K562 (cell line): ENCODE measurements around the gene MAP3K2. TPM values are rescaled to one million over a fixed set of nuclear protein-coding genes. Genes with fewer than 3 reads are reported as not detected.

ENCODE experiments used
- microRNA-seq: library from miRNA; unstranded; fragments of <30 nt; microRNA quantifications from one replicate; pipeline ENCODE4, GENCODE V29; 2018; ENCODE audit warnings: borderline microRNAs expressed
- polyA plus RNA-seq, 8 experiments: library from polyadenylated mRNA; depleted of rRNA in 4 of 8; stranded (reverse) in 5 of 8; unstranded in 3 of 8; fragments of >200 nt; fragmentation: Nextera tagmentation in 2 of 8; fragmentation: Illumina TruSeq in 1 of 8; extraction: Ambion mirVana in 2 of 8; extraction: Trizol in 1 of 8; gene quantifications; 2 replicates each; pipeline versions ENCODE4 v1.2.1 to v1.2.3, GENCODE V29; 2011 to 2014; ENCODE audit warnings: inconsistent platforms in 1 of 8, missing spikeins in 1 of 8
- small RNA-seq: library from RNA; depleted of rRNA; stranded (forward); fragments of <200 nt; gene quantifications from one replicate; pipeline ENCODE3, GENCODE V24; 2014
- total RNA-seq, 7 experiments: library from RNA; depleted of rRNA in 6 of 7; stranded (reverse); fragments of >200 nt in 6 of 7; fragmentation: Illumina TruSeq in 2 of 7; extraction: Trizol in 2 of 7; gene quantifications; 2 replicates each; pipeline versions ENCODE4 v1.2.1 to v1.2.3, GENCODE V29; 2011 to 2021; ENCODE audit warnings: low replicate concordance in 1 of 7

MAP3K2 gene
- total and polyA plus RNA-seq, 9 of the 15 experiments (the other 6 are each of a cell fraction or from before 2014, with no cell fraction given) = 1.2 to 14.2 (median 5.7) TPM

Small RNAs within 50 kb of the gene (microRNA-seq; reads per million reads assigned to microRNA genes)
- 0.27 reads per million for gene MIR4783

Small RNAs within 50 kb of the gene (small RNA-seq; reads per million reads assigned to genes)
- gene MIR4783 (not detected), gene RNU6-1147P (not detected)

Other genes starting within 250 kb of the MAP3K2 start
- not detected in 2 replicates for gene CYP27C1, start 167.7 kb downstream of the MAP3K2 start, total RNA-seq (2014; rRNA removed)
- gene CYP27C1, start 167.7 kb downstream of the MAP3K2 start, total RNA-seq (2014; rRNA removed; fragmentation: Illumina TruSeq; extraction: Trizol) = not detected in 2 replicates
- not detected in 2 replicates for gene CYP27C1, start 167.7 kb downstream of the MAP3K2 start, total RNA-seq (2015; rRNA removed; fragmentation: Illumina TruSeq; extraction: Trizol)
- gene CYP27C1, start 167.7 kb downstream of the MAP3K2 start, total RNA-seq (2021) = not detected in 2 replicates
- gene CYP27C1, start 167.7 kb downstream of the MAP3K2 start, polyA plus RNA-seq (2011; rRNA removed) = not detected in 2 replicates
- not detected in 2 replicates for gene CYP27C1, start 167.7 kb downstream of the MAP3K2 start, polyA plus RNA-seq (2014; fragmentation: Illumina TruSeq; extraction: Trizol)
- not detected for gene CYP27C1, start 167.7 kb downstream of the MAP3K2 start, polyA plus RNA-seq (2014; fragmentation: Nextera tagmentation; extraction: Ambion mirVana)
- not detected in 2 replicates for gene CYP27C1, start 167.7 kb downstream of the MAP3K2 start, polyA plus RNA-seq (2014; rRNA removed)
- gene ERCC3, start 93.8 kb downstream of the MAP3K2 start, total RNA-seq (2014; rRNA removed) = 26.8 and 29.0 TPM in 2 replicates
- 43.1 and 47.0 TPM in 2 replicates for gene ERCC3, start 93.8 kb downstream of the MAP3K2 start, total RNA-seq (2014; rRNA removed; fragmentation: Illumina TruSeq; extraction: Trizol)
- 44.9 and 46.6 TPM in 2 replicates for gene ERCC3, start 93.8 kb downstream of the MAP3K2 start, total RNA-seq (2015; rRNA removed; fragmentation: Illumina TruSeq; extraction: Trizol)
- gene ERCC3, start 93.8 kb downstream of the MAP3K2 start, total RNA-seq (2021) = 37.5 and 39.9 TPM in 2 replicates
- 52.9 and 56.0 TPM in 2 replicates for gene ERCC3, start 93.8 kb downstream of the MAP3K2 start, polyA plus RNA-seq (2011; rRNA removed)
- 56.7 and 61.5 TPM in 2 replicates for gene ERCC3, start 93.8 kb downstream of the MAP3K2 start, polyA plus RNA-seq (2014; fragmentation: Illumina TruSeq; extraction: Trizol)
- 10 to 100 TPM; 17.9 to 32.8 TPM for gene ERCC3, start 93.8 kb downstream of the MAP3K2 start, polyA plus RNA-seq (2014; fragmentation: Nextera tagmentation; extraction: Ambion mirVana)
- 46.2 and 47.1 TPM in 2 replicates for gene ERCC3, start 93.8 kb downstream of the MAP3K2 start, polyA plus RNA-seq (2014; rRNA removed)
- not detected in 2 replicates for gene PROC, start 30.5 kb upstream of the MAP3K2 start, total RNA-seq (2014; rRNA removed)
- not detected in 2 replicates for gene PROC, start 30.5 kb upstream of the MAP3K2 start, total RNA-seq (2014; rRNA removed; fragmentation: Illumina TruSeq; extraction: Trizol)
- not detected in 2 replicates for gene PROC, start 30.5 kb upstream of the MAP3K2 start, total RNA-seq (2015; rRNA removed; fragmentation: Illumina TruSeq; extraction: Trizol)
- gene PROC, start 30.5 kb upstream of the MAP3K2 start, total RNA-seq (2021) = not detected in 2 replicates
- not detected in 2 replicates for gene PROC, start 30.5 kb upstream of the MAP3K2 start, polyA plus RNA-seq (2011; rRNA removed)
- not detected in 2 replicates for gene PROC, start 30.5 kb upstream of the MAP3K2 start, polyA plus RNA-seq (2014; fragmentation: Illumina TruSeq; extraction: Trizol)
- gene PROC, start 30.5 kb upstream of the MAP3K2 start, polyA plus RNA-seq (2014; fragmentation: Nextera tagmentation; extraction: Ambion mirVana) = not detected
- gene PROC, start 30.5 kb upstream of the MAP3K2 start, polyA plus RNA-seq (2014; rRNA removed) = not detected in 2 replicates
- 50.5 and 59.7 TPM in 2 replicates for gene IWS1, start 138.5 kb upstream of the MAP3K2 start, total RNA-seq (2014; rRNA removed)
- 65.1 and 72.5 TPM in 2 replicates for gene IWS1, start 138.5 kb upstream of the MAP3K2 start, total RNA-seq (2014; rRNA removed; fragmentation: Illumina TruSeq; extraction: Trizol)
- gene IWS1, start 138.5 kb upstream of the MAP3K2 start, total RNA-seq (2015; rRNA removed; fragmentation: Illumina TruSeq; extraction: Trizol) = 66.3 and 67.2 TPM in 2 replicates
- 37.2 and 39.8 TPM in 2 replicates for gene IWS1, start 138.5 kb upstream of the MAP3K2 start, total RNA-seq (2021)
- gene IWS1, start 138.5 kb upstream of the MAP3K2 start, polyA plus RNA-seq (2011; rRNA removed) = 36.6 and 46.6 TPM in 2 replicates
- 49.4 and 61.2 TPM in 2 replicates for gene IWS1, start 138.5 kb upstream of the MAP3K2 start, polyA plus RNA-seq (2014; fragmentation: Illumina TruSeq; extraction: Trizol)
- gene IWS1, start 138.5 kb upstream of the MAP3K2 start, polyA plus RNA-seq (2014; fragmentation: Nextera tagmentation; extraction: Ambion mirVana) = 10 to 100 TPM; 20.8 to 21.5 TPM
- 42.9 and 43.1 TPM in 2 replicates for gene IWS1, start 138.5 kb upstream of the MAP3K2 start, polyA plus RNA-seq (2014; rRNA removed)
- not detected in 2 replicates for gene MYO7B, start 147.7 kb upstream of the MAP3K2 start, total RNA-seq (2014; rRNA removed)
- gene MYO7B, start 147.7 kb upstream of the MAP3K2 start, total RNA-seq (2014; rRNA removed; fragmentation: Illumina TruSeq; extraction: Trizol) = not detected in 2 replicates
- gene MYO7B, start 147.7 kb upstream of the MAP3K2 start, total RNA-seq (2015; rRNA removed; fragmentation: Illumina TruSeq; extraction: Trizol) = not detected in 2 replicates
- gene MYO7B, start 147.7 kb upstream of the MAP3K2 start, total RNA-seq (2021) = not detected in 2 replicates
- gene MYO7B, start 147.7 kb upstream of the MAP3K2 start, polyA plus RNA-seq (2011; rRNA removed) = 0.08 TPM in 1 of 2 replicates, not detected in the other
- gene MYO7B, start 147.7 kb upstream of the MAP3K2 start, polyA plus RNA-seq (2014; fragmentation: Illumina TruSeq; extraction: Trizol) = not detected in 2 replicates
- not detected for gene MYO7B, start 147.7 kb upstream of the MAP3K2 start, polyA plus RNA-seq (2014; fragmentation: Nextera tagmentation; extraction: Ambion mirVana)
- gene MYO7B, start 147.7 kb upstream of the MAP3K2 start, polyA plus RNA-seq (2014; rRNA removed) = not detected in 2 replicates